SU-DHL-6 (cell line): ENCODE measurements around the gene ARHGAP26.

Experiments
- H2AFZ ChIP-seq: fragments of 200-600 bp; sonication (generic); 2 replicates; pipeline ENCODE4 v1.6.1; 2014; ENCODE audit warnings: low read depth, mild to moderate bottlenecking, moderate library complexity, mixed read lengths, antibody characterized with exemption, low read length; ENCODE audit not compliant: severe bottlenecking
- H3F3A ChIP-seq: fragments of 200-600 bp; shearing (Covaris generic); 2 replicates; pipeline ENCODE4 v1.6.0; 2016; ENCODE audit warnings: antibody characterized with exemption, mild to moderate bottlenecking; ENCODE audit not compliant: insufficient read depth
- H3K27ac ChIP-seq: fragments of 200-600 bp; sonication (generic); 2 replicates; pipeline ENCODE4 v1.5.1; 2016; ENCODE audit warnings: low read depth, mild to moderate bottlenecking, low read length, moderate library complexity, mixed read lengths
- H3K27me3 ChIP-seq: fragments of 200-600 bp; sonication (generic), shearing (Covaris generic); 2 replicates; pipeline ENCODE4 v1.6.0; 2014; ENCODE audit warnings: mild to moderate bottlenecking, low read length
- H3K36me3 ChIP-seq: fragments of 200-600 bp; sonication (generic); 2 replicates; pipeline ENCODE4 v1.6.1; 2014; ENCODE audit warnings: mild to moderate bottlenecking, low read length, mixed read lengths
- H3K4me2 ChIP-seq: fragments of 300-600, 200-600 bp; shearing (Covaris generic), sonication (generic); 2 replicates; pipeline ENCODE4 v1.6.0; 2014; ENCODE audit warnings: low read length, low read depth, mild to moderate bottlenecking; ENCODE audit not compliant: poor library complexity, severe bottlenecking
- H3K4me3 ChIP-seq: fragments of 200-600 bp; sonication (generic); 2 replicates; pipeline ENCODE4 v1.5.1; 2014; ENCODE audit warnings: antibody characterized with exemption, low read length, mild to moderate bottlenecking, mixed read lengths; ENCODE audit not compliant: insufficient read depth, poor library complexity, severe bottlenecking
- H3K79me2 ChIP-seq: fragments of 200-600 bp; sonication (generic); 2 replicates; pipeline ENCODE4 v1.6.1; 2014; ENCODE audit warnings: mild to moderate bottlenecking, low read length, moderate library complexity; ENCODE audit not compliant: insufficient read depth
- H3K9ac ChIP-seq: fragments of 200-600 bp; sonication (generic); 2 replicates; pipeline ENCODE4 v1.7.0; 2014; ENCODE audit warnings: mild to moderate bottlenecking, low read length
- H3K9me2 ChIP-seq: fragments of 200-600 bp; sonication (generic); replicated peaks from 2 replicates; pipeline ENCODE4 v1.6.1; 2014; ENCODE audit warnings: low read length; ENCODE audit not compliant: insufficient read depth
- H3K9me3 ChIP-seq: fragments of 200-600 bp; sonication (generic); 2 replicates; pipeline ENCODE4 v1.6.1; 2014; ENCODE audit warnings: low read length, mixed read lengths; ENCODE audit not compliant: insufficient read depth
- H4K20me1 ChIP-seq: fragments of 200-600 bp; sonication (generic); 2 replicates; pipeline ENCODE4 v1.6.1; 2014; ENCODE audit warnings: low read depth, mild to moderate bottlenecking, antibody characterized with exemption, low read length, moderate library complexity, mixed read lengths
- EZH2phosphoT487 ChIP-seq: fragments of 200-600 bp; sonication (generic), shearing (Covaris generic); conservative IDR thresholded peaks from 2 replicates; pipeline ENCODE4 v1.6.1; 2018; ENCODE audit warnings: mild to moderate bottlenecking, antibody characterized with exemption, low read length, moderate library complexity, mixed read lengths
- TF ChIP-seq, protein P1 (sequence below): fragments of 200-600 bp; sonication (generic); IDR thresholded peaks from one replicate; pipeline ENCODE4 v1.5.1; 2017; ENCODE audit warnings: antibody characterized with exemption, mild to moderate bottlenecking, low read length, moderate library complexity; ENCODE audit not compliant: insufficient read depth, poor library complexity, severe bottlenecking

Gene ARHGAP26

DNA sequence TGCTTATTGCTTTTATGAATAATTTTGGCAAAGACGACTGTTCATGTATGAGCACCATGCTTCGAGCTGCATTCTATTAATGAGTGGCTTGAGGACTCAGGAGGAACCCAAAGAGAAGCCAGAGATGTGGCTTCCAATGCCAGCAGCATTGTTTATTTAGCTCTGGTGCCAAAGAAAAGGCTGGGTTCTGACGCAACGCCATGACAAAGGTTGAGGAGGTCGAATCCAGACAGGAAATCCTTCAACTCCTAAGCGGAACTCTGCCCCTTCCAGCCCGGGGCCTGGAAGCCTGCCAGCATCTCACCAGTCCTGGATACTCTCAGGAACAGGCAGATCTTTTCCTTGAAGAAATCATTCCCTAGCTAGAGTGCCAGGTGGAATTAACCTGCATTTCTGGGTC, 104.4 kb downstream of the ARHGAP26 start:
- Histone ChIP-seq H2AFZ (no peak overlapping the region), H3K79me2 (no peaks in the 10 kb centered on the region), H3K4me3 (no peak overlapping the region), H3K9me2 (no peaks in the 10 kb centered on the region), H3F3A (no peaks in the 10 kb centered on the region), H4K20me1 (no peaks in the 10 kb centered on the region), H3K36me3 (no peaks in the 10 kb centered on the region), H3K9ac (no peak overlapping the region), H3K4me2 (no peak overlapping the region), H3K27me3 (no peaks in the 10 kb centered on the region), H3K9me3 (no peaks in the 10 kb centered on the region), H3K27ac (no peak overlapping the region)
- TF ChIP-seq, protein P1, sequence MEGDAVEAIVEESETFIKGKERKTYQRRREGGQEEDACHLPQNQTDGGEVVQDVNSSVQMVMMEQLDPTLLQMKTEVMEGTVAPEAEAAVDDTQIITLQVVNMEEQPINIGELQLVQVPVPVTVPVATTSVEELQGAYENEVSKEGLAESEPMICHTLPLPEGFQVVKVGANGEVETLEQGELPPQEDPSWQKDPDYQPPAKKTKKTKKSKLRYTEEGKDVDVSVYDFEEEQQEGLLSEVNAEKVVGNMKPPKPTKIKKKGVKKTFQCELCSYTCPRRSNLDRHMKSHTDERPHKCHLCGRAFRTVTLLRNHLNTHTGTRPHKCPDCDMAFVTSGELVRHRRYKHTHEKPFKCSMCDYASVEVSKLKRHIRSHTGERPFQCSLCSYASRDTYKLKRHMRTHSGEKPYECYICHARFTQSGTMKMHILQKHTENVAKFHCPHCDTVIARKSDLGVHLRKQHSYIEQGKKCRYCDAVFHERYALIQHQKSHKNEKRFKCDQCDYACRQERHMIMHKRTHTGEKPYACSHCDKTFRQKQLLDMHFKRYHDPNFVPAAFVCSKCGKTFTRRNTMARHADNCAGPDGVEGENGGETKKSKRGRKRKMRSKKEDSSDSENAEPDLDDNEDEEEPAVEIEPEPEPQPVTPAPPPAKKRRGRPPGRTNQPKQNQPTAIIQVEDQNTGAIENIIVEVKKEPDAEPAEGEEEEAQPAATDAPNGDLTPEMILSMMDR: no peak
- no peak for TF ChIP-seq EZH2phosphoT487

DNA sequence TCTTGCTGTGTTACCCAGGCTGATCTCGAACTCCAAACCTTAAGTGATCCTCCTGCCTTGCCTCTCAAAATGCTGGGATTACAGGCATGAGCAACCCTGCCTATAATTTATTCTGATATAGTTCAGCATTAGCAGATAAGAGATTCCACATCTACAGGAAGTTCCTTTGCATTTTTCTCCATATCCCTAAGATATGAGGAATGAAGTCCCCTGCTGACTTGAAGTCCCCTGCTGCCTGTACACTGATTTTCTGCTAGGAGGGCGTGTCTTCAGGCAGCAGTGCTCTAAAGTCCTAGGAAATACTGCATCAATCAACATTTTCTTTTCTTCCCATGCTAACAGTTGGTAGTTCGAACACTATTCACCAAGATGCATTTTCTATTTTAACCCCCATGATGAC, 105.8 kb downstream of the ARHGAP26 start:
- Histone ChIP-seq H3K4me3 (no peak overlapping the region), H3K27me3 (no peaks in the 10 kb centered on the region), H3K9me3 (no peaks in the 10 kb centered on the region), H3K9ac (no peak overlapping the region), H2AFZ (no peak overlapping the region), H3K36me3 (no peaks in the 10 kb centered on the region), H4K20me1 (no peaks in the 10 kb centered on the region), H3K27ac (no peak overlapping the region), H3K79me2 (no peaks in the 10 kb centered on the region), H3K9me2 (no peaks in the 10 kb centered on the region), H3F3A (no peaks in the 10 kb centered on the region), H3K4me2 (no peak overlapping the region)
- no peak for TF ChIP-seq EZH2phosphoT487
- TF ChIP-seq, protein P1: no peak

DNA sequence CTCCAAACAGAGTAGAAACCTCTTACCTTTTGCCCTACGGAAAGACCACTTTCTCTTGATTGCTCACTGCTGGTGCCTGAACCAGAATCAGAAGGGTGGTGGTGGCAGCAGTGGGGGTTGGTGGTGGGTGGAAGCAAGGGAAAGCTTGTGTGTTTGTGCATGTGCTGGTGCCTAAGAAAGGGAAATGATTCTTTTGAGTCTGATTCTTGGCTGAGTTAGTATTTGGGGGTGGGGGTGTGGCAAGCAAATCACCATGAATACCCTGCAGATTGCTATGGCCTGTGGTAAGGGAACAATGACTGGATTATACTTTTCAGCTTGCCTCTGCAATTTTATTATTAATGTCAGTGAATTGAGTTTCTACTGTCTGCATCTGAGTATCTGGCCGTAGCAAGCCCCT, 106.6 kb downstream of the ARHGAP26 start:
- no peak overlapping the region for H3K4me2 ChIP-seq
- TF ChIP-seq EZH2phosphoT487: no peak
- TF ChIP-seq, protein P1: no peak
- no peak overlapping the region for H3K27ac ChIP-seq
- H3K9ac ChIP-seq: no peak overlapping the region
- H3K9me3 ChIP-seq: no peaks in the 10 kb centered on the region
- H3K4me3 ChIP-seq: no peak overlapping the region
- no peaks in the 10 kb centered on the region for H3K36me3 ChIP-seq
- H2AFZ ChIP-seq: no peak overlapping the region
- no peaks in the 10 kb centered on the region for H3K27me3 ChIP-seq
- no peaks in the 10 kb centered on the region for H3K9me2 ChIP-seq
- H3K79me2 ChIP-seq: no peaks in the 10 kb centered on the region
- H3F3A ChIP-seq: no peaks in the 10 kb centered on the region
- H4K20me1 ChIP-seq: no peaks in the 10 kb centered on the region
